SU-DHL-6 (cell line): Measurements from ENCODE around the gene NIPA2.
A peak's percentile ranks its signal among the peaks of the same experiment; 100 is the strongest.
"Not testable (repeated sequence)": the region's sequence is repeated elsewhere in the genome, so short reads cannot be mapped to it uniquely, and the experiment has no call there.

Source experiments
- H2AFZ ChIP-seq: fragments of 200-600 bp; sonication (generic); 2 replicates; pipeline ENCODE4 v1.6.1; 2014; ENCODE audit warnings: low read depth, mild to moderate bottlenecking, moderate library complexity, mixed read lengths, antibody characterized with exemption, low read length; ENCODE audit not compliant: severe bottlenecking
- H3F3A ChIP-seq: fragments of 200-600 bp; shearing (Covaris generic); 2 replicates; pipeline ENCODE4 v1.6.0; 2016; ENCODE audit warnings: antibody characterized with exemption, mild to moderate bottlenecking; ENCODE audit not compliant: insufficient read depth
- H3K27ac ChIP-seq: fragments of 200-600 bp; sonication (generic); 2 replicates; pipeline ENCODE4 v1.5.1; 2016; ENCODE audit warnings: low read depth, mild to moderate bottlenecking, low read length, moderate library complexity, mixed read lengths
- H3K27me3 ChIP-seq: fragments of 200-600 bp; sonication (generic), shearing (Covaris generic); 2 replicates; pipeline ENCODE4 v1.6.0; 2014; ENCODE audit warnings: mild to moderate bottlenecking, low read length
- H3K36me3 ChIP-seq: fragments of 200-600 bp; sonication (generic); 2 replicates; pipeline ENCODE4 v1.6.1; 2014; ENCODE audit warnings: mild to moderate bottlenecking, low read length, mixed read lengths
- H3K4me2 ChIP-seq: fragments of 300-600, 200-600 bp; shearing (Covaris generic), sonication (generic); 2 replicates; pipeline ENCODE4 v1.6.0; 2014; ENCODE audit warnings: low read length, low read depth, mild to moderate bottlenecking; ENCODE audit not compliant: poor library complexity, severe bottlenecking
- H3K4me3 ChIP-seq: fragments of 200-600 bp; sonication (generic); 2 replicates; pipeline ENCODE4 v1.5.1; 2014; ENCODE audit warnings: antibody characterized with exemption, low read length, mild to moderate bottlenecking, mixed read lengths; ENCODE audit not compliant: insufficient read depth, poor library complexity, severe bottlenecking
- H3K79me2 ChIP-seq: fragments of 200-600 bp; sonication (generic); 2 replicates; pipeline ENCODE4 v1.6.1; 2014; ENCODE audit warnings: mild to moderate bottlenecking, low read length, moderate library complexity; ENCODE audit not compliant: insufficient read depth
- H3K9ac ChIP-seq: fragments of 200-600 bp; sonication (generic); 2 replicates; pipeline ENCODE4 v1.7.0; 2014; ENCODE audit warnings: mild to moderate bottlenecking, low read length
- H3K9me2 ChIP-seq: fragments of 200-600 bp; sonication (generic); replicated peaks from 2 replicates; pipeline ENCODE4 v1.6.1; 2014; ENCODE audit warnings: low read length; ENCODE audit not compliant: insufficient read depth
- H3K9me3 ChIP-seq: fragments of 200-600 bp; sonication (generic); 2 replicates; pipeline ENCODE4 v1.6.1; 2014; ENCODE audit warnings: low read length, mixed read lengths; ENCODE audit not compliant: insufficient read depth
- H4K20me1 ChIP-seq: fragments of 200-600 bp; sonication (generic); 2 replicates; pipeline ENCODE4 v1.6.1; 2014; ENCODE audit warnings: low read depth, mild to moderate bottlenecking, antibody characterized with exemption, low read length, moderate library complexity, mixed read lengths
- EZH2phosphoT487 ChIP-seq: fragments of 200-600 bp; sonication (generic), shearing (Covaris generic); conservative IDR thresholded peaks from 2 replicates; pipeline ENCODE4 v1.6.1; 2018; ENCODE audit warnings: mild to moderate bottlenecking, antibody characterized with exemption, low read length, moderate library complexity, mixed read lengths
- TF ChIP-seq, protein P1 (sequence below): fragments of 200-600 bp; sonication (generic); IDR thresholded peaks from one replicate; pipeline ENCODE4 v1.5.1; 2017; ENCODE audit warnings: antibody characterized with exemption, mild to moderate bottlenecking, low read length, moderate library complexity; ENCODE audit not compliant: insufficient read depth, poor library complexity, severe bottlenecking

The NIPA2 gene

GRCh38 chr15:22795206-22796063, 43.0 kb upstream of the NIPA2 start:
- Histone ChIP-seq H3K27ac (peak overlapping the region; percentile 91), H3K4me2 (peak overlapping the region; percentile 88), H3K4me3 (no peak overlapping the region)

GRCh38 chr15:22796079-22796478, 42.4 kb upstream of the NIPA2 start:
- H3K9me2 ChIP-seq, result no peaks in the 10 kb centered on the region
- H4K20me1 ChIP-seq, result no peaks in the 10 kb centered on the region
- H2AFZ ChIP-seq, result no peak overlapping the region
- H3K4me2 ChIP-seq, result peak overlapping the region; percentile 88
- H3K4me3 ChIP-seq, result peak overlapping the region; percentile 46
- peaks cover 20% of the 10 kb centered on the region for H3F3A ChIP-seq
- H3K27me3 ChIP-seq, result no peaks in the 10 kb centered on the region
- peak overlapping the region; percentile 64 for H3K9ac ChIP-seq
- peak overlapping the region; percentile 91 for H3K27ac ChIP-seq
- no peaks in the 10 kb centered on the region for H3K9me3 ChIP-seq
- no peaks in the 10 kb centered on the region; the same call in 1 of the 2 replicates for H3K36me3 ChIP-seq
- H3K79me2 ChIP-seq, result peaks cover 94% of the 10 kb centered on the region
- TF ChIP-seq, protein P1, sequence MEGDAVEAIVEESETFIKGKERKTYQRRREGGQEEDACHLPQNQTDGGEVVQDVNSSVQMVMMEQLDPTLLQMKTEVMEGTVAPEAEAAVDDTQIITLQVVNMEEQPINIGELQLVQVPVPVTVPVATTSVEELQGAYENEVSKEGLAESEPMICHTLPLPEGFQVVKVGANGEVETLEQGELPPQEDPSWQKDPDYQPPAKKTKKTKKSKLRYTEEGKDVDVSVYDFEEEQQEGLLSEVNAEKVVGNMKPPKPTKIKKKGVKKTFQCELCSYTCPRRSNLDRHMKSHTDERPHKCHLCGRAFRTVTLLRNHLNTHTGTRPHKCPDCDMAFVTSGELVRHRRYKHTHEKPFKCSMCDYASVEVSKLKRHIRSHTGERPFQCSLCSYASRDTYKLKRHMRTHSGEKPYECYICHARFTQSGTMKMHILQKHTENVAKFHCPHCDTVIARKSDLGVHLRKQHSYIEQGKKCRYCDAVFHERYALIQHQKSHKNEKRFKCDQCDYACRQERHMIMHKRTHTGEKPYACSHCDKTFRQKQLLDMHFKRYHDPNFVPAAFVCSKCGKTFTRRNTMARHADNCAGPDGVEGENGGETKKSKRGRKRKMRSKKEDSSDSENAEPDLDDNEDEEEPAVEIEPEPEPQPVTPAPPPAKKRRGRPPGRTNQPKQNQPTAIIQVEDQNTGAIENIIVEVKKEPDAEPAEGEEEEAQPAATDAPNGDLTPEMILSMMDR, result no peak
- TF ChIP-seq EZH2phosphoT487, result no peak

More at GRCh38 chr15:22795206-22796063, 43.0 kb upstream of the NIPA2 start:
- H3K27me3 ChIP-seq, result no peaks in the 10 kb centered on the region
- peak overlapping the region; percentile 64; the same call in 1 of the 2 replicates for H3K9ac ChIP-seq
- peaks cover 20% of the 10 kb centered on the region for H3F3A ChIP-seq
- H4K20me1 ChIP-seq, result no peaks in the 10 kb centered on the region
- no peak for TF ChIP-seq EZH2phosphoT487
- TF ChIP-seq, protein P1, result peak; percentile 10
- H3K9me3 ChIP-seq, result no peaks in the 10 kb centered on the region
- peaks cover 95% of the 10 kb centered on the region for H3K79me2 ChIP-seq
- no peak overlapping the region for H2AFZ ChIP-seq
- H3K9me2 ChIP-seq, result no peaks in the 10 kb centered on the region
- no peaks in the 10 kb centered on the region; the same call in 1 of the 2 replicates for H3K36me3 ChIP-seq

GRCh38 chr15:22799902-22800301, 38.6 kb upstream of the NIPA2 start:
- no peak overlapping the region for H3K4me2 ChIP-seq
- H3K4me3 ChIP-seq, result no peak overlapping the region
- no peak overlapping the region for H2AFZ ChIP-seq
- no peaks in the 10 kb centered on the region for H4K20me1 ChIP-seq
- no peak overlapping the region for H3K9ac ChIP-seq
- H3K9me3 ChIP-seq, result no peaks in the 10 kb centered on the region
- no peaks in the 10 kb centered on the region for H3K27me3 ChIP-seq
- H3K79me2 ChIP-seq, result peaks cover 94% of the 10 kb centered on the region
- TF ChIP-seq, protein P1, result no peak
- no peak for TF ChIP-seq EZH2phosphoT487
- peaks cover 8% of the 10 kb centered on the region; the same call in 1 of the 2 replicates for H3F3A ChIP-seq
- H3K9me2 ChIP-seq, result no peaks in the 10 kb centered on the region
- H3K36me3 ChIP-seq, result no peaks in the 10 kb centered on the region; the same call in 1 of the 2 replicates
- H3K27ac ChIP-seq, result 0 out of 2 replicates have a peak overlapping the region, but pooled peaks have one; percentile 5

- H3K27ac ChIP-seq, H4K20me1 ChIP-seq, H3K27me3 ChIP-seq, H3K4me3 ChIP-seq, H3K4me2 ChIP-seq, H3F3A ChIP-seq, H3K9ac ChIP-seq, H3K9me3 ChIP-seq, H2AFZ ChIP-seq, H3K36me3 ChIP-seq, H3K9me2 ChIP-seq: not testable (repeated sequence)
- H3K79me2 ChIP-seq, result peaks cover 94% of the 10 kb centered on the region
Observed at GRCh38 chr15:22803006-22803405, 35.5 kb upstream of the NIPA2 start.
